ENCODE results near the gene BYSL.

DNA sequence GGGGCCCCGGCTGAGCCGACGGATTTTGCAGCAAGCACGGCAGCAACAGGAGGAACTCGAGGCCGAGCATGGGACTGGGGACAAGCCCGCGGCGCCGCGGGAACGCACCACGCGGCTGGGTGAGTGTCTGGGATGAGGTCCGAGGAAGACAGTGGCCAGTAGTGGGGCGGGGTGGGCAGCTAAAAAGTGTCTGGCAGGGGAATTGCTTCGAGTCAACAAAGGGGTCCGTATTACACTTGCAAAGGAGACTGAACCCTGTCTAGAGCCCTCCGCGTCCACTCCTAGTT lies 356 bp downstream of the BYSL start:
- TF ChIP-seq, protein P1, sequence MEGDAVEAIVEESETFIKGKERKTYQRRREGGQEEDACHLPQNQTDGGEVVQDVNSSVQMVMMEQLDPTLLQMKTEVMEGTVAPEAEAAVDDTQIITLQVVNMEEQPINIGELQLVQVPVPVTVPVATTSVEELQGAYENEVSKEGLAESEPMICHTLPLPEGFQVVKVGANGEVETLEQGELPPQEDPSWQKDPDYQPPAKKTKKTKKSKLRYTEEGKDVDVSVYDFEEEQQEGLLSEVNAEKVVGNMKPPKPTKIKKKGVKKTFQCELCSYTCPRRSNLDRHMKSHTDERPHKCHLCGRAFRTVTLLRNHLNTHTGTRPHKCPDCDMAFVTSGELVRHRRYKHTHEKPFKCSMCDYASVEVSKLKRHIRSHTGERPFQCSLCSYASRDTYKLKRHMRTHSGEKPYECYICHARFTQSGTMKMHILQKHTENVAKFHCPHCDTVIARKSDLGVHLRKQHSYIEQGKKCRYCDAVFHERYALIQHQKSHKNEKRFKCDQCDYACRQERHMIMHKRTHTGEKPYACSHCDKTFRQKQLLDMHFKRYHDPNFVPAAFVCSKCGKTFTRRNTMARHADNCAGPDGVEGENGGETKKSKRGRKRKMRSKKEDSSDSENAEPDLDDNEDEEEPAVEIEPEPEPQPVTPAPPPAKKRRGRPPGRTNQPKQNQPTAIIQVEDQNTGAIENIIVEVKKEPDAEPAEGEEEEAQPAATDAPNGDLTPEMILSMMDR (IDR thresholded peaks at IDR 0.05; ENCODE audit: low read depth, low read length) = no peak
- no peak for TF ChIP-seq EZH2phosphoT487 (IDR thresholded peaks at IDR 0.05; ENCODE audit: low read depth)
